B cell (primary cell): Measurements from ENCODE around the gene KCNAB3.

Source experiments
- EZH2 ChIP-seq: IDR thresholded peaks from 2 replicates; pipeline ENCODE4 v1.6.1; 2012; ENCODE audit warnings: borderline replicate concordance, low read depth, mild to moderate bottlenecking, moderate library complexity, low read length; ENCODE audit not compliant: insufficient read depth, poor library complexity, severe bottlenecking
- TF ChIP-seq, protein P1 (sequence below): fragments of 200-600 bp; IDR thresholded peaks from one replicate; pipeline ENCODE4 v1.8.0; 2022; ENCODE audit warnings: antibody characterized with exemption, mild to moderate bottlenecking

DNA sequence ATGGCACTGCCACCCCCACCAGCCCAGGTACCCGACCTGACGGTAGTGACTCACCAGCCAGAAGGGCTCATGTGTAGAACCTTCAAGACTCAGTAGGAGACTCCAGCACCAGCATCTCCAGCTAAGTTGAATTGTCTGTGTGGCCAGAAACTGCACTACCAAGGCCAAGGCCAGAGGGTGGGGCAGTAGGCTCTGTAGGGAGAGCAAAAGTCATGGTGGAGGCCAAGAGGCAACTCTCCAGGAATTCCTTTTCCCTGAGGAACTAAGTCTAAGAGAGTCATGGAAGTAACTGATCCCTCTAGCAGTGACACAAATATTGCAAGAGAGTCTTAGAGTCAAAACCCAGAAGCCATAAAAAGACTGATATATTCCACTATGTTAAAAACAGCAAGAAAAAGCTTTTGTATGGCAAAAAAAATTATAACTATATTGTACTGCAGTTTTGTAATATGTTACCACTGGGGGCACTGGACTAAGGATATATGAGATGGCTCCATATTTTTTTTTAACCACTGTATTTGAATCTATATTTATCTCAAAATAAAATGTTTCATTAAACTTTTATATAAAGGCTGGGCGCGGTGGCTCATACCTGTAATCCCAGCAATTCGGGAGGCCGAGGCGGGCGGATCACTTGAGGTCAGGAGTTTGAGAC is 42.6 kb upstream of the KCNAB3 start:
- TF ChIP-seq EZH2, result no peak
- TF ChIP-seq, protein P1, sequence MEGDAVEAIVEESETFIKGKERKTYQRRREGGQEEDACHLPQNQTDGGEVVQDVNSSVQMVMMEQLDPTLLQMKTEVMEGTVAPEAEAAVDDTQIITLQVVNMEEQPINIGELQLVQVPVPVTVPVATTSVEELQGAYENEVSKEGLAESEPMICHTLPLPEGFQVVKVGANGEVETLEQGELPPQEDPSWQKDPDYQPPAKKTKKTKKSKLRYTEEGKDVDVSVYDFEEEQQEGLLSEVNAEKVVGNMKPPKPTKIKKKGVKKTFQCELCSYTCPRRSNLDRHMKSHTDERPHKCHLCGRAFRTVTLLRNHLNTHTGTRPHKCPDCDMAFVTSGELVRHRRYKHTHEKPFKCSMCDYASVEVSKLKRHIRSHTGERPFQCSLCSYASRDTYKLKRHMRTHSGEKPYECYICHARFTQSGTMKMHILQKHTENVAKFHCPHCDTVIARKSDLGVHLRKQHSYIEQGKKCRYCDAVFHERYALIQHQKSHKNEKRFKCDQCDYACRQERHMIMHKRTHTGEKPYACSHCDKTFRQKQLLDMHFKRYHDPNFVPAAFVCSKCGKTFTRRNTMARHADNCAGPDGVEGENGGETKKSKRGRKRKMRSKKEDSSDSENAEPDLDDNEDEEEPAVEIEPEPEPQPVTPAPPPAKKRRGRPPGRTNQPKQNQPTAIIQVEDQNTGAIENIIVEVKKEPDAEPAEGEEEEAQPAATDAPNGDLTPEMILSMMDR, result peak; percentile 21
